Ovary (tissue), 9 donors: ENCODE results near the gene GPR158. TPM values are rescaled to one million over a fixed set of nuclear protein-coding genes. Genes with fewer than 3 reads are reported as not detected.

ENCODE experiments used
- DNase-seq, 5 donors: peaks; one replicate each; pipeline ENCODE4 v3.0.0-alpha.2; 2019 to 2020
- H3K27ac ChIP-seq, 2 donors: fragments of 200-600 bp; one replicate each; pipeline versions ENCODE4 v1.5.1 to v1.8.0; 2019 to 2022
- H3K27me3 ChIP-seq: fragments of 200-600 bp; one replicate; pipeline ENCODE4 v1.8.0; 2022
- H3K36me3 ChIP-seq: fragments of 200-600 bp; sonication (generic); one replicate; pipeline ENCODE4 v1.5.1; 2019
- H3K4me1 ChIP-seq: one replicate; pipeline ENCODE4 v1.8.1; 2013; ENCODE audit warnings: mild to moderate bottlenecking, moderate library complexity; ENCODE audit not compliant: insufficient read depth
- H3K4me3 ChIP-seq: fragments of 200-600 bp; sonication (generic); one replicate; pipeline ENCODE4 v1.5.1; 2017
- H3K9me3 ChIP-seq, 2 donors: fragments of 200-600 bp in 1 of 2; sonication (generic) in 1 of 2; one replicate each; pipeline versions ENCODE4 v1.5.1 to v1.8.1; 2013 to 2019; ENCODE audit warnings: mild to moderate bottlenecking in 1 of 2, moderate library complexity in 1 of 2
- CTCF ChIP-seq, 3 donors: fragments of 450-650 bp in 2 of 3; fragments of 200-600 bp in 1 of 3; IDR thresholded peaks; one replicate each; pipeline versions ENCODE4 v1.5.1 to v1.8.0; 2016 to 2022; ENCODE audit warnings: antibody characterized with exemption in 3 of 3, mild to moderate bottlenecking in 1 of 3
- EP300 ChIP-seq: sonication (generic); formaldehyde crosslinking; IDR thresholded peaks from one replicate; pipeline ENCODE4 v1.6.1; 2017; ENCODE audit warnings: antibody characterized with exemption
- POLR2A ChIP-seq: fragments of 450-650 bp; IDR thresholded peaks from one replicate; pipeline ENCODE4 v1.6.1; 2017; ENCODE audit warnings: antibody characterized with exemption, mild to moderate bottlenecking, moderate library complexity
- whole genome bisulfite sequencing, 3 donors: extraction: QIAGEN DNeasy Blood & Tissue Kit in 1 of 3; methylation state at CpG; one replicate each; pipeline versions ENCODE4 v1.1.5 to v1.1.7; 2013 to 2017; 5-methylcytosine and 5-hydroxymethylcytosine counted together
- intact Hi-C, 4 donors: fragments of 100-400 bp; cut with DNase I; formaldehyde crosslinking; loops; one replicate each; pipeline versions ENCODE4 v1.11.0 to v1.15.1; 2022 to 2023
- polyA plus RNA-seq, 2 donors: library from polyadenylated mRNA; stranded (reverse); fragments of 200-250 nt in 1 of 2; fragments of 350-450 nt in 1 of 2; fragmentation: Illumina TruSeq in 1 of 2; extraction: RNeasy Lipid Tissue Mini Kit (QIAGEN cat#74804) in 1 of 2; gene quantifications; one replicate each; pipeline ENCODE4 v1.2.3, GENCODE V29; 2013 to 2014
- total RNA-seq, 7 donors: library from RNA; depleted of rRNA in 2 of 7; stranded (reverse); fragments of >200 nt in 2 of 7; fragmentation: NEBNext Ultra II Directional in 3 of 7; extraction: Animal tissue kit (Norgen Biotek cat#: 25700) in 3 of 7; gene quantifications; one replicate each; pipeline versions ENCODE4 v1.1.0 to v1.2.4, GENCODE V29; 2016 to 2023
- donor health status: DM: no; HTN: no; CAD: no; lungs with moderate emphysema.
- donor health status: DM: no; HTN: no; CAD: no.
- donor health status: Bipolar disorder and iron deficiency.
- donor health status: DM: yes; HTN: yes; CAD: no.
- donor health status: DM: no; HTN: no; CAD: no.
- donor health status: DM: yes; HTN: yes; CAD: no.

Gene GPR158
- total and polyA plus RNA-seq, 9 donors, result 0.10 to 0.47 (median 0.17) TPM; not detected in 1

- no peak for DNase-seq
- TF ChIP-seq POLR2A, result no peak
- no peak for TF ChIP-seq EP300
- Histone ChIP-seq H3K36me3 (no peaks in the 10 kb centered on the region), H3K27ac (no peak overlapping the region), H3K4me1 (no peaks in the 10 kb centered on the region), H3K4me3 (no peak overlapping the region), H3K9me3 (no peaks in the 10 kb centered on the region), H3K27me3 (no peaks in the 10 kb centered on the region)
- intact Hi-C loops, result no loop called here
- WGBS, 3 donors, result 74 to 83% (median 81%) methylated on average over 6 of the region's 6 CpGs
Observed at GRCh38 chr10:25444266-25444665, 269.5 kb downstream of the GPR158 start.

GRCh38 chr10:25451401-25451800 lies 276.6 kb downstream of the GPR158 start:
- no peak overlapping the region for H3K4me3 ChIP-seq
- WGBS, 3 donors, result 58 to 69% (median 69%) methylated on average over 4 of the region's 4 CpGs
- no peak overlapping the region for H3K27ac ChIP-seq

GRCh38 chr10:25453619-25454018 lies 278.8 kb downstream of the GPR158 start:
- H3K36me3 ChIP-seq, result no peaks in the 10 kb centered on the region
- no peaks in the 10 kb centered on the region for H3K27me3 ChIP-seq
- DNase-seq, result no peak
- no peak overlapping the region for H3K27ac ChIP-seq
- no peak overlapping the region for H3K4me3 ChIP-seq
- no peaks in the 10 kb centered on the region for H3K4me1 ChIP-seq
- intact Hi-C loops, result no loop called here
- H3K9me3 ChIP-seq, result no peaks in the 10 kb centered on the region
- WGBS, 3 donors, result 49 to 96% (median 94%) methylated on average over 1 of the region's 1 CpG
- no peak for TF ChIP-seq EP300
- TF ChIP-seq POLR2A, result no peak
- no peak for TF ChIP-seq CTCF (IDR thresholded peaks at IDR 0.05)

More at GRCh38 chr10:25451401-25451800, 276.6 kb downstream of the GPR158 start:
- no peak for TF ChIP-seq CTCF (IDR thresholded peaks at IDR 0.05)
- TF ChIP-seq EP300, result no peak
- TF ChIP-seq POLR2A, result no peak
- Histone ChIP-seq H3K36me3 (no peaks in the 10 kb centered on the region), H3K27me3 (no peaks in the 10 kb centered on the region), H3K4me1 (no peaks in the 10 kb centered on the region), H3K9me3 (no peaks in the 10 kb centered on the region)
- DNase-seq, result no peak
- intact Hi-C loops, result no loop called here

- intact Hi-C loops, result no loop called here
- Histone ChIP-seq H3K27me3 (no peaks in the 10 kb centered on the region), H3K36me3 (no peaks in the 10 kb centered on the region), H3K4me1 (no peaks in the 10 kb centered on the region), H3K9me3 (no peaks in the 10 kb centered on the region), H3K4me3 (no peak overlapping the region), H3K27ac (no peak overlapping the region)
- 11 to 18% (median 13%) methylated on average over 4 of the region's 4 CpGs for WGBS, 3 donors
- TF ChIP-seq CTCF (IDR thresholded peaks at IDR 0.05) (no peak), EP300 (no peak), POLR2A (no peak)
- DNase-seq, result no peak
Observed at GRCh38 chr10:25455980-25456567, 281.3 kb downstream of the GPR158 start.

GRCh38 chr10:25457552-25457951 lies 282.8 kb downstream of the GPR158 start:
- WGBS, 3 donors, result 45 to 72% (median 49%) methylated on average over 2 of the region's 2 CpGs
- intact Hi-C loops, result no loop called here
- H3K27me3 ChIP-seq, result no peaks in the 10 kb centered on the region
- H3K9me3 ChIP-seq, result no peaks in the 10 kb centered on the region
- TF ChIP-seq POLR2A (no peak), CTCF (IDR thresholded peaks at IDR 0.05) (no peak), EP300 (no peak)
- DNase-seq, result no peak
- H3K27ac ChIP-seq, result no peak overlapping the region
- no peaks in the 10 kb centered on the region for H3K36me3 ChIP-seq
- H3K4me1 ChIP-seq, result no peaks in the 10 kb centered on the region
- H3K4me3 ChIP-seq, result no peak overlapping the region
